Naive thymus-derived CD4-positive, alpha-beta T cell (primary cell): ENCODE data around the gene VGLL4. TPM values are rescaled to one million over a fixed set of nuclear protein-coding genes. Genes with fewer than 3 reads are reported as not detected.
A peak's percentile ranks its signal among the peaks of the same experiment; 100 is the strongest.
"Not testable (repeated sequence)": the region's sequence is repeated elsewhere in the genome, so short reads cannot be mapped to it uniquely, and the experiment has no call there.

Source experiments
- ATAC-seq: fragments of 150-1000 bp; cut with Tn5 transposase; 2 replicates; pipeline ENCODE4 v1.10.0; 2021; ENCODE audit warnings: mild to moderate bottlenecking, moderate library complexity
- CTCF ChIA-PET: fragments of 350-600 bp; sonication (Branson Sonifier 250); formaldehyde crosslinking; loops from one replicate; lab custom pipeline; 2021; ENCODE audit warnings: antibody characterized with exemption; lab: Charles Lee
- POLR2A ChIA-PET: fragments of 350-600 bp; sonication (Branson Sonifier 250); formaldehyde crosslinking; loops from one replicate; lab custom pipeline; 2021; ENCODE audit warnings: antibody characterized with exemption, inconsistent platforms; lab: Charles Lee
- DNase-seq, 9 donors: peaks; one replicate each; pipeline versions ENCODE4 v3.0.0 to v3.0.0-alpha.2; 2020 to 2022; ENCODE audit warnings: mixed read lengths in 1 of 9
- H3K27ac ChIP-seq: one replicate; pipeline ENCODE4 v1.7.0; 2013; ENCODE audit warnings: mild to moderate bottlenecking, low read depth, low read length, moderate library complexity
- H3K27me3 ChIP-seq, 2 donors: one replicate each; pipeline ENCODE4 v1.7.0; 2013; ENCODE audit warnings: low read length in 2 of 2, mild to moderate bottlenecking in 2 of 2, moderate library complexity in 2 of 2; ENCODE audit not compliant: control insufficient read depth in 2 of 2, insufficient read depth in 2 of 2
- H3K36me3 ChIP-seq, 3 experiments: 1 replicate in 2 of 3; 2 replicates in 1 of 3; pipeline ENCODE4 v1.7.0; 2013; ENCODE audit warnings: low read length in 3 of 3, mild to moderate bottlenecking in 3 of 3, moderate library complexity in 1 of 3; ENCODE audit not compliant: insufficient read depth in 3 of 3, control insufficient read depth in 2 of 3
- H3K4me1 ChIP-seq, 2 donors: one replicate each; pipeline ENCODE4 v1.7.0; 2013; ENCODE audit warnings: low read length in 2 of 2, mild to moderate bottlenecking in 2 of 2, moderate library complexity in 1 of 2; ENCODE audit not compliant: control insufficient read depth in 2 of 2, insufficient read depth in 2 of 2
- H3K4me3 ChIP-seq: 2 replicates; pipeline ENCODE4 v1.7.0; 2013; ENCODE audit warnings: mild to moderate bottlenecking, low read length
- H3K9me3 ChIP-seq, 3 experiments: 1 replicate in 2 of 3; 2 replicates in 1 of 3; pipeline ENCODE4 v1.7.0; 2013; ENCODE audit warnings: low read length in 3 of 3; ENCODE audit not compliant: control insufficient read depth in 2 of 3
- H3K27ac Mint-ChIP-seq, 9 donors: one replicate each; pipeline ENCODE4 v1.8.0; 2020 to 2022; ENCODE audit warnings: mixed read lengths in 9 of 9, mild to moderate bottlenecking in 8 of 9, moderate library complexity in 5 of 9, inconsistent platforms in 2 of 9
- H3K27me3 Mint-ChIP-seq, 5 donors: one replicate each; pipeline ENCODE4 v1.8.0; 2021 to 2022; ENCODE audit warnings: mixed read lengths in 5 of 5, mild to moderate bottlenecking in 1 of 5
- H3K36me3 Mint-ChIP-seq, 5 donors: one replicate each; pipeline ENCODE4 v1.8.0; 2020 to 2022; ENCODE audit warnings: mixed read lengths in 5 of 5, mild to moderate bottlenecking in 3 of 5, inconsistent platforms in 1 of 5
- H3K4me1 Mint-ChIP-seq, 7 donors: one replicate each; pipeline ENCODE4 v1.8.0; 2020 to 2022; ENCODE audit warnings: mixed read lengths in 7 of 7, mild to moderate bottlenecking in 3 of 7, inconsistent platforms in 1 of 7
- H3K4me3 Mint-ChIP-seq, 10 donors: one replicate each; pipeline ENCODE4 v1.8.0; 2020 to 2022; ENCODE audit warnings: mild to moderate bottlenecking in 10 of 10, mixed read lengths in 10 of 10, moderate library complexity in 6 of 10, inconsistent platforms in 2 of 10
- H3K9me3 Mint-ChIP-seq, 11 donors: one replicate each; pipeline ENCODE4 v1.8.0; 2020 to 2022; ENCODE audit warnings: mixed read lengths in 11 of 11, mild to moderate bottlenecking in 4 of 11, inconsistent platforms in 1 of 11, moderate library complexity in 1 of 11
- intact Hi-C, 2 donors: fragments of 100-400 bp; cut with micrococcal nuclease; formaldehyde crosslinking; loops; one replicate each; pipeline ENCODE4 v1.15.1; 2023
- polyA plus RNA-seq, 2 donors: library from polyadenylated mRNA; unstranded; fragments of 300-500 nt; fragmentation: Illumina TruSeq; gene quantifications; one replicate each; pipeline ENCODE4 v1.2.3, GENCODE V29; 2021
- total RNA-seq, 6 experiments: library from RNA in 5 of 6; stranded (reverse) in 5 of 6; gene quantifications; 1 replicate in 5 of 6; 2 replicates in 1 of 6; pipeline ENCODE4 v1.2.3 and lab custom pipeline; 2021 to 2026

Gene VGLL4
- total and polyA plus RNA-seq, 7 experiments from 2014 or later: 18.6 to 44.8 (median 23.8) TPM

DNA sequence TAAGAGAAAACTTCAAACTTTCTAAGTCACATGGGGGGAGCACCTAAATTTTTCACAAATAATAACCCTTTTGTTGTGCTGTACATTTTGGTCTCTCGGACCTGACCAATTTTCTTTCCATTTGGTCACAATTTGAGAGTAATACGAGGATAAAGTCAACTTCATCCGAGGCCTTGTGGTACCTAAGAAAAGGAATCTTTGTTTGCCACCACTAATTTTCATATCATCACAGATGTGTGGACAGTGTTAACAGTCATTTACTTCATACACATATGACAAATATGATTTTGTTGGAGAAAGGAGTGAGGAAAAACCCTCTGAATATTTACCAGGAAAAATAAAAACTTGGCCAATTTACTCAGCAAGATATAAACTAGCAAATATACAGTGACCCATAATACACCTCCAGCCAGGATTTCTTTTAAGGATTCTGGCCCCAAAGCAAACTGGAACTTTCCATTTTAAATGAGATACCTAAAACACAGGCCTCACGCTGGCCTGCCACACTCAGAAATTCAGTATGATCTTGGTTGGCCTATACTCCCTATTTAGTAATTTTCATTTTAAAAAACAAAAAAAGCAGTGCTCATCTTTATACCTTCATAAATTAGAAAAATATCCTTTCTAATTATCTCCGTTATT, 40.7 kb downstream of the VGLL4 start:
- intact Hi-C loops: no loop called here
- H3K36me3 ChIP-seq: peaks cover 0 to 20% (median 7%) of the 10 kb centered on the region in 3 experiments
- no peaks in the 10 kb centered on the region for H3K9me3 ChIP-seq
- no peaks in the 10 kb centered on the region for H3K4me1 ChIP-seq
- no peak overlapping the region for H3K4me3 ChIP-seq
- H3K27ac ChIP-seq: no peak overlapping the region
- Mint-ChIP-seq H3K27me3 (no peaks in the 10 kb centered on the region), H3K4me3 (no peak overlapping the region), H3K27ac (peak overlapping the region in 1 of 9 donors; percentile 43), H3K36me3 (peaks cover 3 to 59% (median 29%) of the 10 kb centered on the region in 5 donors), H3K4me1 (peaks cover 26 to 62% (median 45%) of the 10 kb centered on the region in 7 donors), H3K9me3 (peaks cover 0 to 3% (median 0%) of the 10 kb centered on the region in 11 donors)
- DNase-seq (no peak), ATAC-seq (no peak)
- CTCF ChIA-PET: no interaction called here
- no peaks in the 10 kb centered on the region for H3K27me3 ChIP-seq
- POLR2A ChIA-PET: no interaction called here

DNA sequence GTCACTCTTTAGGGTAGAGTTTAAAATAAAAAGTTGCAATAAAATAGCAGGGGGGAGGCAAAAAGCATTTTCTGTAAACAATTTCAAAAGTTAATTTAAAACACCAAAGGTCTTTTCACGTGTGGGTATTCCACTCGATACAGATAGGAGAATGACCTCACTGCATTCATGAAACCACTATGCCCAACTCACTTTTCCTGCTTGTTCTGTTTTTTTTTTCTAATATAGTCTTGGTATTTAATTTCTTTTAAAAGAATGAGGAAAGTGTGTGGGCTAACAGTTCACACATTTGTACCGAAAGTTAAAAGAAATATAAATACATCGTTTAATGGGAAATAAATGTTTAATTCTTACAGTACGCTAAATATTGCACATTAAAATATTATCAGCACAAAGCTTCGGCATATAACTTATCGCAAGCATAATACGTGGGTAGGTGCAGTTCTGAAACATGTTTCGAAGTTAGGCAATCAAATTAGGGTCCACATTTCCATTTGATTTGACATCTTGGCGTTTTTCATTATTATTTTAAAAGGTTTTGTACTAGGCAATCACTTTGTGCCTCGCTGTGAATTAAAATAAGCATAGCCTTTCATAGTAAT, 41.4 kb downstream of the VGLL4 start:
- Mint-ChIP-seq H3K4me3 (peak overlapping the region in 2 of 10 donors; percentile 8 to 48), H3K36me3 (peaks cover 3 to 65% (median 34%) of the 10 kb centered on the region in 5 donors), H3K27ac (peak overlapping the region in 6 of 9 donors; percentile 36 to 63 (median 50)), H3K27me3 (no peaks in the 10 kb centered on the region), H3K4me1 (peaks cover 28 to 61% (median 41%) of the 10 kb centered on the region in 7 donors), H3K9me3 (peaks cover 0 to 6% (median 0%) of the 10 kb centered on the region in 11 donors)
- Histone ChIP-seq H3K4me3 (no peak overlapping the region), H3K27ac (no peak overlapping the region), H3K4me1 (no peaks in the 10 kb centered on the region), H3K9me3 (no peaks in the 10 kb centered on the region), H3K36me3 (peaks cover 0 to 20% (median 7%) of the 10 kb centered on the region in 3 experiments), H3K27me3 (no peaks in the 10 kb centered on the region)
- ChIA-PET POLR2A (no interaction called here), CTCF (no interaction called here)
- ATAC-seq (no peak), DNase-seq (no peak)
- intact Hi-C loops: no loop called here

DNA sequence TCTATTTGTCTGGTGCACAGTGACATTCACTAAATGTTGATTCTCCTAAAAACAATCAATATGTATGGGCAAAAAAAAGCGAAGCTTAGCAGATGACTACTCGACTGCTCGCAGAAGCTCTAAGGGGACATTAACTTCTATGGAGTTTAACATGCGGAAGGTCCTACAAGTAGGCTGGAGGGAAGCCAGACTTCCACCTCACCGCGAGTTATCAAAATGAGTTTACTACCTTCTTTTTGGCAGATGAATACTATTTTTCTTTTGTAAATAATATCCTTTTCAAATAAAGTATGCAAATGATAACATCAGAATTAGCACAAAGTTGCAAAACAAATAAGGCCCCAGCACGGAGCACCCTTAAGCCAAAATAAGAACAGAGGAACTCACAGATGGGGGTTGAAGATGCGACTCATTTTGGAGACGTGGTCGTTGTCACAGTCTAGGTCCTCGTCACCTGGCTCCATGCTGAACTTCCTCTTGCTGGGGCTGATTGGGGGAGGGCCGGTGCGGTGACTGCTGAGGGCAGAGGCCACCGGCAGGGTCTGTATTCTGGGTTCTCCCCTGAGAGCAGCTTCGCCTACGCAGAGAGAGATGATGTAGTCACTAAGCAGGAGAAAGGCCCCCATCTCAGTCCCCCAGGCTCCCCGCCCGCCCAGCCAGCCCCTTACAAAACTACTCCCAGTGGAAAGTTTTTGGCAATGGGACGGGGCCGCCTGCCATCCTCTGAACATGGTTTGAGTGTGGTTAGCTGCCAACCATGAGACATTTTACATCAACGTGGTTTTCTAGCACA, 42.1 kb downstream of the VGLL4 start:
- peaks cover 0 to 6% (median 0%) of the 10 kb centered on the region in 11 donors for H3K9me3 Mint-ChIP-seq
- Histone ChIP-seq H3K27me3 (no peaks in the 10 kb centered on the region), H3K27ac (no peak overlapping the region), H3K4me1 (no peaks in the 10 kb centered on the region), H3K4me3 (no peak overlapping the region), H3K36me3 (peaks cover 0 to 20% (median 7%) of the 10 kb centered on the region in 3 experiments), H3K9me3 (no peaks in the 10 kb centered on the region)
- peaks cover 22 to 54% (median 37%) of the 10 kb centered on the region in 7 donors for H3K4me1 Mint-ChIP-seq
- ATAC-seq (peak; percentile 57), DNase-seq (no peak)
- H3K27me3 Mint-ChIP-seq: no peaks in the 10 kb centered on the region
- H3K4me3 Mint-ChIP-seq: peak overlapping the region in 2 of 10 donors; percentile 8 to 48
- intact Hi-C loops: no loop called here
- ChIA-PET CTCF (no interaction called here), POLR2A (no interaction called here)
- peaks cover 7 to 65% (median 39%) of the 10 kb centered on the region in 5 donors for H3K36me3 Mint-ChIP-seq
- H3K27ac Mint-ChIP-seq: peak overlapping the region in 6 of 9 donors; percentile 36 to 77 (median 56)

GRCh38 chr3:11600501-11601282, 43.0 kb downstream of the VGLL4 start:
- no peaks in the 10 kb centered on the region for H3K27me3 ChIP-seq
- ATAC-seq: no peak
- peaks cover 0 to 20% (median 7%) of the 10 kb centered on the region in 3 experiments for H3K36me3 ChIP-seq
- peak overlapping the region in 3 of 9 donors; percentile 10 to 77 (median 30) for H3K27ac Mint-ChIP-seq
- no peak overlapping the region for H3K4me3 Mint-ChIP-seq
- peaks cover 16 to 45% (median 28%) of the 10 kb centered on the region in 7 donors for H3K4me1 Mint-ChIP-seq
- H3K9me3 Mint-ChIP-seq: peaks cover 0 to 8% (median 0%) of the 10 kb centered on the region in 11 donors
- no peaks in the 10 kb centered on the region for H3K27me3 Mint-ChIP-seq
- peaks cover 13 to 63% (median 44%) of the 10 kb centered on the region in 5 donors for H3K36me3 Mint-ChIP-seq
- no peaks in the 10 kb centered on the region for H3K4me1 ChIP-seq
- H3K27ac ChIP-seq: no peak overlapping the region
- ChIA-PET CTCF (no interaction called here), POLR2A (interaction anchor here (0.7 kb wide), 1 partner anchor 1999 kb away, joined by 5 read pairs; no protein-coding TSS in a partner anchor)
- DNase-seq: no peak
- intact Hi-C loops: no loop called here
- H3K4me3 ChIP-seq: no peak overlapping the region
- H3K9me3 ChIP-seq: no peaks in the 10 kb centered on the region

- no peak overlapping the region for H3K4me3 Mint-ChIP-seq
- H3K27ac ChIP-seq: no peak overlapping the region
- peak overlapping the region in 1 of 9 donors; percentile 22 for H3K27ac Mint-ChIP-seq
- no peaks in the 10 kb centered on the region for H3K9me3 ChIP-seq
- peaks cover 0 to 3% of the 10 kb centered on the region in 2 donors for H3K4me1 ChIP-seq
- ChIA-PET CTCF (no interaction called here), POLR2A (no interaction called here)
- H3K4me1 Mint-ChIP-seq: peaks cover 22 to 57% (median 39%) of the 10 kb centered on the region in 7 donors
- H3K27me3 Mint-ChIP-seq: no peaks in the 10 kb centered on the region
- H3K27me3 ChIP-seq: no peaks in the 10 kb centered on the region
- H3K9me3 Mint-ChIP-seq: peaks cover 0 to 11% (median 0%) of the 10 kb centered on the region in 11 donors
- H3K36me3 Mint-ChIP-seq: peaks cover 26 to 68% (median 45%) of the 10 kb centered on the region in 5 donors
- intact Hi-C loops: no loop called here
- H3K4me3 ChIP-seq: no peak overlapping the region
- no peak for DNase-seq
- no peak for ATAC-seq
- peaks cover 0 to 16% (median 7%) of the 10 kb centered on the region in 3 experiments for H3K36me3 ChIP-seq
Measured at GRCh38 chr3:11596387-11596786, 47.3 kb downstream of the VGLL4 start.

DNA sequence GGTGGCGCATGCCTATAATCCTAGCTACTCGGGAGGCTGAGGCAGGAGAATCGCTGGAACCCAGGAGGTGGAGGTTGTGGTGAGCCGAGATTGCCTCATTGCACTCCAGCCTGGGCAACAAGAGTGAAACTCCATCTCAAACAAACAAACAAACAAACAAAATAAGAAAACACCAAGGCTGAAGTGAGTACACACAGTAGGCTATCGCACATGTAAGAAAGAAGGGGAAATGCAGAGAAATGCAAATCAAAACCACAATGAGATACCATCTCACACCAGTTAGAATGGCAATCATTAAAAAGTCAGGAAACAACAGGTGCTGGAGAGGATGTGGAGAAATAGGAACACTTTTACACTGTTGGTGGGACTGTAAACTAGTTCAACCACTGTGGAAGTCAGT, 48.7 kb downstream of the VGLL4 start:
- H3K4me3 Mint-ChIP-seq, POLR2A ChIA-PET, CTCF ChIA-PET, intact Hi-C loops, H3K36me3 ChIP-seq, DNase-seq, H3K27me3 ChIP-seq, H3K27ac ChIP-seq, H3K9me3 ChIP-seq, H3K4me3 ChIP-seq, H3K27me3 Mint-ChIP-seq, H3K4me1 ChIP-seq, ATAC-seq: not testable (repeated sequence)
- Mint-ChIP-seq H3K4me1 (peaks cover 22 to 71% (median 51%) of the 10 kb centered on the region in 7 donors), H3K9me3 (peaks cover 0 to 11% (median 0%) of the 10 kb centered on the region in 11 donors), H3K36me3 (peaks cover 26 to 64% (median 39%) of the 10 kb centered on the region in 5 donors), H3K27ac (peak overlapping the region in 1 of 9 donors; percentile 56)
